HG02970 (cell line): ENCODE measurements around the gene AGXT2.
A peak's percentile ranks its signal among the peaks of the same experiment; 100 is the strongest.

Experiments
- ATAC-seq: cut with Tn5 transposase; IDR thresholded peaks from one replicate; pipeline ENCODE4 v1.9.1; 2021; ENCODE audit warnings: mild to moderate bottlenecking, moderate library complexity, moderate number of reproducible peaks; ENCODE audit not compliant: unreplicated experiment, low FRiP score

Gene AGXT2

GRCh38 chr5:35023391-35024178 is 24.2 kb downstream of the AGXT2 start:
- ATAC-seq: no peak

DNA sequence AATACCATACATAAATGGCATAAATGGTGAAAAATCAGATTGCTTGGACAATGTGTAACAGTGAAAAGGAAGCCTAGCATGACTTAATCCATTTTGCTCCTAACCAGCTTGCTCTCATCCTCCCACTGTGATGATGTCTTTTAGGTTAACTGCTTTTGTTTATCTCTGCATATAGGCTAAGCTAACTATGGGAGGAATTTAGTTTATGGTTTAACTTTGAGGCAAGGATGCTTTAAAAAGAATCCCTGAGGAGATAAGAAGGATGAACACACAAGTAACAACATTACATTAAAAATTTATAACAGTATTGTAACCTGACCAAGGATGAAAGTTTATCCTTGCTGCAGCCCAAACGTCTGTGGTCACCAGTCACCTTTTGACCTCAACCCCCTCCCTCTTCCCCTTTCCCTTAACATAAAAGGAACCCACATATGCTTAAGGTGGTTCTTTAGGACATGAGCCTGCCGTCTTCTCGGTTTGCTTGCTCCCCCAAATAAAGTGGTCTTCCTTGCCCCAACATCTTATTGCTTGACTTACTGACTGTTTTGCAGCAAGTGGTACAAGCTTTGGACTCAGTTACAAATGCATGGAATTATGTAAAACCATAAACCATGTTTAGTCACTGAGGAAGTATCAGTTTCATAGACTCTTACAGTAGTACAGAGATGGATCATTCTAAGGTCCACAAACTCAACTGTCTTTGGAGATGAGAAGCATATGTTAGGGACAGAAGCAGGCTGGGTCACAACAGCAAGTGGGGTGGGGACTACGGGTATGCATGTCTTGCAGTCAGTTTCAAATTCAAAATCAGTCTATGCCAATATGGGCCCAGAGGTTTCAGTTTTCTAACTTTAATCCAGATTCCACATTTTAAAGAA is 31.3 kb downstream of the AGXT2 start:
- ATAC-seq: peak; percentile 69

GRCh38 chr5:35015063-35015462 is 32.7 kb downstream of the AGXT2 start:
- no peak for ATAC-seq

DNA sequence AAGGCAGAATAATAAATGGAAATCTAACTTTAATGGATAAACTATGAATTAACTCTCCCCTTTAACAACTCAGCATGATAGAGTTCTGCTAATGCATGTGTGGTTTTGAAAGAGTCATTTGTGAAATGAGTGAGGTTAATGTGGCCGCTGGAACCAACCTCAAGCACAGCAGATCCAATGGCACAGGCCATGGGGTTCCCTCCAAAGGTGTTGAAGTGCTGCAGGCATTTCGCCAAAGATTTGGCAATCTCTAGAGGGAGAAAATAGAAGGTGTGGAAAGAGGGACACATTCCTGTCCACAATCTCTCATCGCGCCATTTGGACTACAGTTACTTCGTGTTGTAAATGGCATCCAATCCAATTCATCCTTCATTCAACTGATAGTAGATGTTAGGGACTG is 35.0 kb downstream of the AGXT2 start:
- no peak for ATAC-seq

DNA sequence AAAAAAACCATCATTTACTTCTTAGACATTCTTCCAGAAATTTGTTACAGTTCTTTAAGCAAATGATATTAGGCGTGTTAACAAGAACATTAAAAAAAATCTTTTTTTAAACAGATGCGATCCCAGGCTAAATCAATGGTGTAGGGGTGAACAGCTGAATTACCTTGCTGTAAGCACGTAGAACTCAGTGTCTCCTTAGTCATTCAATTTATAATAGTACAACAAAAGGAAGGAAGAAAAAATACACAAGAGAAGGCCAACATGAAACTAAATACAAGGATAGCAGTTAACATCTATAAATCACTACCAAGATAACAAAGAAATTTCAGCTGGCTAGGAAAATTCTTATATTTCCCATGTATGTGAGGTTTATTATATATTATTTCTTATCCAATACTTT is 35.4 kb downstream of the AGXT2 start:
- ATAC-seq: no peak

DNA sequence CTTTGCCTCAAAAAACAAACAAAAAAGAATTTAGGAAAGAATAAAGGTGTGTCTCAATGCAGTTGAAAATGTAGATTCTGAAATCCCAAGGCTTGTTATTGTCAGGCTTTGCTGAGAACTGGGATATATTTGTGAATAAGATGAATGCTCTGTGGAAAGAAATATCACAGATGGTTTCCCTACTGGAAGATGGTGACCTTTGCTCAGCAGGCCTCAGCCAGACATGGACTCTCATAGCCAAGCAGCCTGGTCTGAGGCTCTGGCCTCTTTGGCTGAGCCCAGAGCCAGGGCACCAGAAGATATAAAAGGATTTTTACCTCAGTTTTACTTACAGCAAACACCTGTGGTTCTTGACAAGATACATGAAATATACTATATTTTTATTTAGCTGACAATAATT is 37.1 kb downstream of the AGXT2 start:
- ATAC-seq: no peak

- no peak for ATAC-seq
Measured at GRCh38 chr5:35009657-35010056, 38.1 kb downstream of the AGXT2 start.

DNA sequence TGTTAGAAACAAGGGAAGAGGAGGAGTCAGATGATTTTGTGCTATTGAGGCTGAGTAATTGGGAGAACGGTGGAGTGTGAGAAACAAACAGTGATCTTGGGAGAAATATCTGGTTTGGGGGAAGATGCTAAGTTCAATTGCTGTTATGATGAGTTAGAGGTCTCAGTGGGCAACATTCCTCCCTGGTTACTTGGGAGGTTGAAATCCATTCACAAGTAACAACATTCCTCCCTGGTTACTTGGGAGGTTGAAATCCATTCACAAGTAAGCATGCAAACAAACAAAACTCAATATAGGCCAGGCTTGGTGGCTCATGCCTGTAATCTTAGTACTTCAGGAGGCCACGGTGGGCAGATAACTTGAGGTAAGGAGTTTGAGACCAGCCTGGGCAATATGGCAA is 38.7 kb downstream of the AGXT2 start:
- no peak for ATAC-seq

DNA sequence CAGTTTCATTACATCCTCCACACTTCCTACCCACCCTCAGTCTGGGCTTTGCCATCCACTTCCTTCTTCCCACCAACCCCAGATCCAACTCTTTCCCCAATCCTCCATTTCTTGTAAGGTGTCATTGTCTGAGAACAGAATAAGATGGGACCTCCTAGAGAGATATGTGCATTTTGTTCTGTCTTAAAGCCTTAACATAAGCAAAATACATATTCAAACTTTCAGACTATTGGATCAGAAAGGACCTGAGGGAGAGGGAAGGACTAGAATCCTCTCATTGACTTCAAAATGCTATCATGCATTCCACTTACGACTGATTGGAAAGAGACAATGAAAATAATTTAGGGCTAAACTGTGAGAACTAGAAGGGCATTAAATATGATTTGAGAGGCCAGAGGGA is 43.0 kb downstream of the AGXT2 start:
- ATAC-seq: no peak

GRCh38 chr5:35004200-35004599 is 43.5 kb downstream of the AGXT2 start:
- ATAC-seq: no peak

- no peak for ATAC-seq
Measured at GRCh38 chr5:35003018-35003957, 44.5 kb downstream of the AGXT2 start.

GRCh38 chr5:35002459-35002858 is 45.3 kb downstream of the AGXT2 start:
- no peak for ATAC-seq

DNA sequence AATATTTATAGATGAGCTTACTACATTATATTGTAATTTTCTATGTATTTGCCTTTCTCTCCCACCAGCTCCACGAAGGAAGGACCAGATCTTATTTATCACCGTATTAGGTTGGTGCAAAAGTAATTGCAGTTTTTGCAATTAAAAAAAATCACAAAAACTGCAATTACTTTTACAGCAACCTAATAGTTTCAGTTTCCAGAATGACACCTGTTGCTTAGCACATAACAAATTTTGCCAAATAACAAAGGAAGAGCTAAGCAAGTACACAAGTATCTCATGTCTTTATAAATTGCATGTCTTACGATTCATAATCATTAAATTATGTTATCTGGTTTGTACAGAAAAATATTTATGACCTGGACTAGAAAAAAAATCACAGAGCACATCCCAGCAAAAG is 45.9 kb downstream of the AGXT2 start:
- ATAC-seq: no peak

DNA sequence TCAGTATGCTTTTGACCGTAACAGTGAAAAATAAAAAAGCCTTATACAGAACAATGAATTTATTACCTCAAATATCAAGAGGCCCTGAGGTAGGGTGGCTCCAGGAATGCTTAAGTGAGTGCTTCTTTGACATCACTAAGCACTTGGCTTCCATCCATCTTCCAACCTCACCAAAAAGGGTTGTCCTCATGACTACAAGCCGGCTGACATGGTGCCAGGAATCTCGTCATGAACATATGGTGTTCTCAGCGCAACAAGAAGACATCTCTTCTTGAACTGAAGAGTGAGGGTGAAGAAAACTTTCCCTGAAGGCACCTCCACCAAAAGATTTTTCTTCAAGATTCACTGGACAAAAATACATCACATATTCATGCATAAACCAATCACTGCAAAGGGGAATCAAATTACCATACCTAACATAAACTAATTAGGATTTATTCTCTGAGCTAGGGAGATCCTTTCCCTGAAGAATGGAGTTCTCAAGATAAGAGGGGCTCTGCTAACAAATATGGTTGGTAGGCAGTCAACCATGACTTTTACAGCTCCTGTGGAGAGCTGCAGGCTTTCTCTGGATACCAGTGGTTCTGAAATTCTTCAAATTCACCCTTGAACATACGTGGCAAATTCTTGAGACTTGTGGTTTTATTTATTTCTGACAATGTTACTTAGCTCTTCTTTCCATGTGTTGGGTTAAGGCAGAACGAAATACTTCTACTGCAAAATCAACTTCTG is 49.5 kb downstream of the AGXT2 start:
- no peak for ATAC-seq

- no peak for ATAC-seq
Measured at GRCh38 chr5:34996261-34996660, 51.5 kb downstream of the AGXT2 start.

DNA sequence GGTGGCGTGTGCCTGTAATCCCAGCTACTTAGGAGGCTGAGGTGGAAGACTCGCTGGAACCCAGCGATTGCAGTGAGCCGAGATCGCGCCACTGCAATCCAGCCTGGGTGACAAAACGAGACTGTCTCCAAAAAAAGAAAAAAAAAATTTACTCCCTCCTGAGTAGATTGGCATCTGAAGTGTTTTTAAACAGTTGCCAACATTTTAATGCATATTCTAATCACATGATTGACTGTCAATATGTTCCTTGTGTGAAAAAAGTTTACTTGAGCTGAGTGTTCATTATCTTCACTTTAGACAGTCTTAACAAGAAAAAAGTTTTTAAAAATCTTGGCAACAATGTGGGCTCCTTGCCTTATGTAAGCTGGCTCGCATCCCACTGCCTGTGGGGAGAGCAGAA is 53.8 kb downstream of the AGXT2 start:
- no peak for ATAC-seq

DNA sequence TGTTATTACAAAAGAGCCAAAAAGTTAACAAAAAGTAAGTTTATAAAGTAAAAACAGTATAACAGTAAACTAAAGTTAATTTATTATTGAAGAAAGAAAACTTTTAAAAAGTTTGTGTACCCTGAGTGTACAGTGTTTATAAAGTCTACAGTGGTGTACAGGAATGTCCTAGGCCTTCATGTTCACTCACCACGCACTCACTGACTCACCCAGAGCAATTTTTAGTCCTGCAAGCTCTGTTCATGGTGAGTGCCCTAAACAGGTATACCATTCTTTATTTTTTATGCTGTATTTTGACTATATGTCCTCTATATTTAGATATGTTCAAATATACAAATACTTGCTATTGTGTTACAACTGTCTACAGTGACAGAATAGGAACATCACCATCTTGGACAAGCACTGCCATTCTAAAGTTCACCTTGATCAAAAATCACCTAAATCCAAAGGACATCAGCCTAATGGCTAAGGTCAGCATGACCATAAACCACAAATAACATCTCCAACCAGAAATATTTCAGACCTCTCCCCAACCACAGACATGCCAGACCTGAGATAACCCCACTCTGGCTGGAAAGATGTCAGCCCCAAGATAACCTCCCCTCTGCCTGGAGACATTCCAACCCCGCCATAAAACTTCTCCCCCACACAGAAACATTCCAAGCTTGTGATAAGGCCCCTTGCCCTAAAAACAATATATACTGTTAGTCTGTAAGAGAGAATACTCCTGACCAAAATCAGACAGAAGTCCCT is 56.1 kb downstream of the AGXT2 start:
- no peak for ATAC-seq

- no peak for ATAC-seq
Measured at GRCh38 chr5:34986965-34987364, 60.8 kb downstream of the AGXT2 start.

DNA sequence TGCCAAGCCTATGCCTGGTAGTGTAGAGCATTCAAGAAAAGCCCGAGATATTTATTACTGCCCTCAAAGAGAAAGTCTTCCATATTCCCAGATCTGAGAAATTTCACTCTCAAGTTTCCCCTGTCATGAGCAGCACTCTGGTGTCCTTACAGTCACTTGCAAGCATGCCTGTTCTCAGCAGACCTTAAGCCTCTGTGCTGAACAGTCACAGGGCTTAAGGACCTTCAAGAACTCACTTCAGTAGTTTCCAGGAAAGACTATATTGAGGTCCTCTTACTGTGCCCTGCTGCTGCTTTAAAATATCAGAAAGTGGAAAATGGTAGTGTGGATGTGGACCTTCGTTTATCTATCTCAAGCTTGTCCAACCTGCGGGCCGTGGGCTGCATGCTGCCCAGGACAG is 64.9 kb downstream of the AGXT2 start:
- ATAC-seq: no peak
